Stimulated activated CD8-positive, alpha-beta memory T cell treated with anti-CD3 and anti-CD28 coated beads, Interleukin-2, amount 100 ng/mL, for 48 hours (primary cell): ENCODE measurements around the gene SLC25A10.
"Not testable (repeated sequence)": the region's sequence is repeated elsewhere in the genome, so short reads cannot be mapped to it uniquely, and the experiment has no call there.

Source experiments
- DNase-seq, 2 donors: peaks; one replicate each; pipeline ENCODE4 v3.0.0-alpha.2; 2020; ENCODE audit warnings: low read depth in 2 of 2

Gene SLC25A10

DNA sequence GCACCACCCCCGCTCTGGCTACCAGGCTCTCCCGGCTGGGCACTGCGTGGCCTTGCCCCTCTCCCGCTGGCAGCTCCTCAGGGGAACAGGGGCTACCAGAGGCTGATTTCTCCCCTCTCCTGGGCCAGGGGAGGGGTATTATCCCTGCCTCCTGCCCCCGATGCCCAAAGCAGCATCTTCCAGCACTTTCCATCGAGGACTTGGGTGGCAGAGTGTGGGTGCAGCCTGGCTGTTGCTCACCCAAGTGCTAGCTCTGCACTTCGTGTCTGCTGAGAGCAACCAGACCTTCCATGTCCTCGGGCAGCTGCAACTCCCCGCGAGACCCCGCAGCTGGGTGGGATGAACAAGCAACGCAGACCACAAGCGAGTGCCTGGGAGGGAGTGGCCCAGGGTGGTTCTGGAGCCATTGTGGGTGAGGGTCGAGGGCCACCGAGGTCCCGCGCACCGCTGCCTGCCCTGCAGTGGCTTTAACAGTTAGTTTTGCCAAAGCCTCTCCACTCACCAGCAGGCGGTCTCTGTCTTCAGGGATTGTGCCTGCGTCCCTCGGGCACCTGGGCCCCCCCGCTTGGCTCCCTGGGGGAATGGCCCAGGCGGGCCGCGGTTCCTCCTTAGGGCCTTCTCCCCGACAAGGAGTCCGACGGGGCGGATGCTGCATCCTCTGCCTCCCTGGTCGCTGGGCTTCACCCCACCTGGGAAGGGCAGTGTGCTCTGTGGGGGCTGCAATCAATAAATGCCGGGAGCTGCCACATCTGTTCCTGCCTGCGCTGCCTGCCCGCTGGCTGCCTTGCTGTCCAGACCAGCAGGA, 8.4 kb downstream of the SLC25A10 start:
- DNase-seq: no peak

DNA sequence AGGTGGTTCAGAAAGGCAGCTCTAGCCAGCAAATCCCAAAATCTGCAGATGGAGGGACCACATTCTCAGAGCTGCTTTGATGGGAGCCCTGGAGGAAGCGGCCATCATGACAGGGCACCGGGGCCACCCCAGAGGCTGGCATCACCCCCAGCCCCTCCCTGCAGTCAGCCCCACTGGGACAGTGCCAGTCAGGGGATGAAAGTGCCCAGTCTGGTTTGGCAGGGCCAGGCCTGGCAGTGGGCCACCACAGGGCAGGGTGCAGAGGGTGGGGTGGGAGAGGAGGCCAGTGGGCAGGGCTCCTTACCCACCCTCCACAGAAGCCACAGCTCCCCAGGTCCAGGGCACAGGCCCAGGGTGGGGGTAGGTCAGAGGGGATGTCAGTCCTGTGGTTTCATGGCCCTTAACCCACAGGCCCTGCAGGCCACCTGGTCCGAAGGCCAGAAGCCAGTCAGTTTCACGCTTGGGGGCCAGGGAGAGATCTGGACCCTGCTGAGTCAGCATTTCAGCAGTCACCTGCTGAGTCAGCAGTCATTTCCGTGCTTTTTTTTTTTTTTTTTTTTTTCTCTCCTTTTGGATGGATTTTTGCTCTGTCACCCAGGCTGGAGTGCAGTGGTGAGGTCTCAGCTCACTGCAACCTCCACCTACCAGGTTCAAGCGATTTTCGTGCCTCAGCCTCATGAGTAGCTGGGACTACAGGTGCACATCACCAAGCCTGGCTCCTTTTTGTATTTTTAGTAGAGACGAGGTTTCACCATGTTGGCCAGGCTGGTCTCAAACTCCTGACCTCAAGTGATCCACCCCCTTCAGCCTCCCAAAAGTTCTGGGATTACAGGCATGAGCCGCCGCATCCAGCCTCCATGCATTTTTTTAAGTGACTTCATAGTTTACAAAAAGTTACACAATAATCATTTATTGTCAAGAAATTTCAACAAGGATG, 10.4 kb downstream of the SLC25A10 start:
- DNase-seq: no peak

DNA sequence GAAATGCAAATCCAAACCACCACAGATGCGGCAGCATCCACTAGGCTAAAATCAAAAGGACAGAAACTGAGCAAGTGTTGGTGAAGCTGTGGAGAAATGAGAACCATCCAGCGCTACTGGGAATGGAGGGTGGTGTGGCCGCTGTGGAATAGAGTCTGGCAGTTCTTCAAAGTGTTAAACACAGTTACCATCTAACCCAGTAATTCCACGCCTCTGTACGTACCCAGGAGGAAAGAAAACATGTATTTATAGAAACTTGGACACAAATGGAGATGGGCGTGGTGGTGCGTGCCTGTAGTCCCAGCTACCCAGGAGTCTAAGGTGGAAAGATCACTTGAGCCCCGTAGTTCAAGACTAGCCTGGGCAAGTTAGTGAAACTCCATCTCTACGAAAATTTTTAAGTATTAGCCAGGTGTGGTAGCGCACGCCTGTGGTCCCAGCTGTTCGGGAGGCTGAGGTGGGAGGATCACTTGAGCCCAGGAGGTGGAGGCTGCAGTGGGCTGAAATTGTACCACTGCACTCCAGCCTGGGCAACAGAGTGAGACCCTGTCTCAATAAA, 11.6 kb downstream of the SLC25A10 start:
- no peak for DNase-seq

DNA sequence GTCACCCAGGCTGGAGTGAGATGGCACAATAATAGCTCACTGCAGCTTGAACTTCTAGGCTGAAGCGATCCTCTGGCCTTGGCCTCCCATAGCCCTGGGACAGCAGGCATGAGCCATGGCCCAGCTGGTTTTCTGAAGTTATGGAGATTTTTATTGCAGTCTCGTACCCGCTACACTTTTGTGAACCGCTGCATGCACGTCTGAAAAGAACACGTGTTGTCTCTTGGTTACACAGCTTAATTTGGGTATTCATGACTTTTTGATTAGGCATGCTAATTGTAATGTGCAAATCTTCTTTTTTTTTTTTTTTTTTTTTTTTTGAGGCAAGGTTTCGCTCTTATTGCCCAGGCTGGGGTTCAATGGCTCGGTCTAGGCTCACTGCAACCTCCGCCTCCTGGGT, 13.4 kb downstream of the SLC25A10 start:
- DNase-seq: no peak

DNA sequence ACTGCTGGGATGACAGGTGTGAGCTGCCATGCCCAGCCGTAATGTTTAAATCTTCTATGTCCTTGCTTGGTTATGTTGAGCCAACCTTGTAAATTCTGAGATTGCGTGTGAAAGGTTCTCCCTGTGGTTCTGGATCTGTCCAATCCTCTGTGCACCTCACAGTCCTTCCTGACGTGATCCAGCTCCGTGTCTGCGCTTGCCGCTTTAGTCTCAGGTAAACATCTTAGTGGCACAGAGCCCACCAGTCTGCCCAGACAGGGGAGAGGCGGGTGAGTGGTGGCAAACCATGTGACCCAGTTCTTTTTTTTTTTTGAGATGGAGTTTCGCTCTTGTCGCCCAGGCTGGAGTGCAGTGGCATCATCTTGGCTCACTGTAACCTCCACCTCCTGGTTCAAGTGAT, 13.9 kb downstream of the SLC25A10 start:
- DNase-seq: no peak

DNA sequence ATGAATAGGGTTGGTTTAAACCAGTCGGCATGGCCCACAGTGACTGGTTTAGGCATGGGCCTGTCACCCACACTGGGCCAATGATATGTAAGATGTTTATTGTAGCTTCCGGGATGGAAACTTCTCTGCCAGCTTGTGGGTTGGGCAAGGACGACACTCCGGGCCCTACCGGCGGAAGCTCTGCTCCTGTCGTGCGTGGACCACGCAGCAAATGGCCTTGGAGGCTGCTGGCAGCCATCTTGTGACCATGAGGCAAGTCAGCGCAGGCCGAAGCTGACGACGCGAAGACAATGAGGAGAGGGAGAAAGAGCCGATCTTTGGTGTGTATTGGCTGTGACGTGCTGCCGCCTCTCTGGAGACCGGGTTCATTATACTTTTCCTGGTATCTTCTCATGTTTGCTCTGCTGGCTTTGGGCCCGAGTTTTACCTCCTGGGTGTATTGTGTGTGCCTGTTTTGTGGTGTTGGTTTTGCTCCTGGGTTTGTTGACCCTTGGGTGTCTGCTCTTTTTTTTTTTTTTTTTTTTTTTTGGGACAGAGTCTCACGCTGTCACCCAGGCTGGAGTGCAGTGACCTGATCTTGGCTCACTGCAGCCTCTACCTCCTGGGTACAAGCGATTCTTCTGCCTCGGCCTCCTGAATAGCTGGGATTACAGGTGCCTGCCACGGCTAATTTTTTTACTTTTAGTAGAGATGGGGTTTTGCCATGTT, 15.4 kb downstream of the SLC25A10 start:
- DNase-seq: no peak

DNA sequence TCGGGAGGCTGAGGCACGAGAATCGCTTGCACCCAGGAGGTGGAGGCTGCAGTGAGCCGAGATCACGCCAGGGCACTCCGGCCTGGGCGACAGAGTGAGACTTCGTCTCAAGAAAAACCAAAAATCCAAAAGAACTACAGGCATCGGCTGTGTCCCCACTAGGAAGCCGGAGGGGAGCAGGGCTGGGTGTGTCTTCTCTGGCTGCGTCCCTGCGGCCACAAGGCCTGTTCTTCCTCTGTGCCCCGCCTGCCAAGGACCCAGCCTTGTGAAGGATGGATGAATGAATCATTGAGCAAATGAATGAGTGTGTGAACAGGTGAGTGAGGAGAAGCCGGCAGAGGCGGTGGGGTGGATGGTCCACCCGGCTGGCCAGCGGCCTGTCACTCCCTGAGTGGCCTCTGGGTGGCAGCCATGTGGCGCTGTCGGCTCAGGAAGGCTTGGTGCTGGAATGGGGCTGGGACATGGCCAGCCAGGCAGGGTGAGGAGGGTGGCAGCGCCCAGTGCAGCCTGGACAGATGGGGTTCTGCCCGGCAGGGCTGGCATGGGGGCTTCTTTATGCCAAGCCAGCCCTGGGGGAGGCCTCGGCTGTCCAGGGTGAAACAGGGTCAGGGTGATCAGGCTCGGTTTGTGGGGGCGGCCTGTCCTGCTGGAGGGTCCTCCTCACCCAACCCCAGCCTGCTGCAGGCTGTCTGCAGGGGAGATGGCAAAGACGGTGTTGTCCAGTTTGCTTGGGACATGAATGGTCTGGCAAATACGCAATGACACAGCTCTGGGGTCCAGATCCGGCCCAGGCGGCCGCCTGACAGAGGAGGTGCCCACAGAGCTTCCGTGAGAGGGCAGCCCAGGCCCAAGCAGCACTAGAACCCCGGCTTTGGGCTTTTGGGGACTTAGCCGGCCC, 21.7 kb downstream of the SLC25A10 start:
- peak; percentile 60 to 65 for DNase-seq

DNA sequence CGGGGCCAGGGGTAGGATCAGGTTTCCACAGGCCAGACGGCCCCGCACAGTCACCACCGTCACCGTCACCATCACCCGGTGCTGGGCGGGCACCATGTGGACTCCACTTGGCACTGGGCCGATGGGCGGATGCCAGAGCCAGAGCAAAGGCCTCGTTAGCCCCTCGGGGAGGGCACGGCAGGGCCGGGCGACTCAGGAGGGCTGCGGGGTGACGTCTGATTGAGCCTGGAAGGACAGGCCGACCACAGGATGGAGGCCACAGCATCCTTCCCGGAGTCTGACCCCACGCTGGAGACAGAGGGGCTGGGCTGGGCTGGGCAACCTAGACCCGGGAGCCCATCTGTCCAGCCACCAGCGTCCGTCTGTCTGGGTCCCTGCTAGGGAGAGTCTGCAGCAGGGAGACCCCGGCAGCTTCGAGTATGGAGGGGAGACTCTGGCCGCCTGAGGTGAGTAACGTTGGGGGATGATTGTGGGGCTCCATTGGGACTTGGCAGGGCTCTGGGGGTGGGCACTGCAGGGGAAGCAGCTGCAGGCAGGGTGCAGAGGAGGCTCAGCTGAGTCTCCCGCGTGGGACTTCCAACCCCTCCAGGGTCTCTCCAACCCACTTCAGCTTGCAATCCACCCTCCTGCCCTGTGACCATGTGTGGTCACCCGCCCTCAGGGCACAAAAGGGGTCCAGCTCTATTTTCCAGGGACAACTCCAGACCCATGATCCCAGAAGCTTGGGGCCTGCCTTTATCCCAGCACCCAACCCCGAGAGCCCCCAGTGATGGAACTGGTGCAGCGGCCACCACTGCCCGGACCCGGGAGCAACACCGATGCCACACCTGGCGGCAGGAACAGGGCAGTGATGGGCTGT, 22.6 kb downstream of the SLC25A10 start:
- DNase-seq: no peak

DNA sequence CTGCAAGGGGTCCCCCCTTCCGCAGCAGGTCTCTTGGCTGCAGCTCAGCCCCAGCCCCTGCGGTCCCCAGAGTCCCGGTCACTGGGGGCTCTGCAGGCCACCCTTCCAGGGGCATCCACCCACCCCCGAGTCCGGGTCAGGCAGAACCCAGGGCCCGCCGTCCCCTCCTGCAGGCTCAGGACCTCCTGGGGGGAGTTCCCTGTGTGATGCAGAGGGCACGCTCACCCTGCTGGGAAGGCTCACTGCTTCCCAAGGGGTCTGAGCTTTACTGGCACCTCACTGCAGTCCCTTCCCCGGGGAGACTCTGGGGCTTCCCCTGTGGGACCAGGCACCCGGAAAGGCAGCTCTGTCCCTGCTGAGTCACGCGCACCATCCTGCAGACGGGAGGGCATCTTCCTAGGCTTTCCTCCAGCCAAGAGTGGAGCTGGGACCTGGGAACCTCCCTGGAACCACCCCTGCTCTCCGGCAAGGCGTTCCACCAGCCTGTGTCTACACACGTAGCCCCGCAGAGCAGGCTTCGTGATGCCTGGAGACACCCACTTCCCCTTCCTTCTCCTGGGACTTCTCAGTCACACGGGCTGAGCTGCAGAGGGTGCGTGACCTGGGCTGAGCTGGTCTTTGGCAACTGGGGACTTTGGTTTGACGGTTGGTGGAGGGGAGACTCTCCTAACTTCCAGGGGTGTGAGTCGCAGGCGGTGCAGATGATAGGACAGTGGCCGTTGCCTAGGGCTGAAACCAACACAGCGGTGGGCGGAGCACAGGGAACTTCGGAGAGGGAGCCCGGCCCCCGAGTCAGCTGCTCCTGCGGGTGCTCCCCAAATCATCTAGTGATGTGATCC, 23.4 kb downstream of the SLC25A10 start:
- no peak for DNase-seq

DNA sequence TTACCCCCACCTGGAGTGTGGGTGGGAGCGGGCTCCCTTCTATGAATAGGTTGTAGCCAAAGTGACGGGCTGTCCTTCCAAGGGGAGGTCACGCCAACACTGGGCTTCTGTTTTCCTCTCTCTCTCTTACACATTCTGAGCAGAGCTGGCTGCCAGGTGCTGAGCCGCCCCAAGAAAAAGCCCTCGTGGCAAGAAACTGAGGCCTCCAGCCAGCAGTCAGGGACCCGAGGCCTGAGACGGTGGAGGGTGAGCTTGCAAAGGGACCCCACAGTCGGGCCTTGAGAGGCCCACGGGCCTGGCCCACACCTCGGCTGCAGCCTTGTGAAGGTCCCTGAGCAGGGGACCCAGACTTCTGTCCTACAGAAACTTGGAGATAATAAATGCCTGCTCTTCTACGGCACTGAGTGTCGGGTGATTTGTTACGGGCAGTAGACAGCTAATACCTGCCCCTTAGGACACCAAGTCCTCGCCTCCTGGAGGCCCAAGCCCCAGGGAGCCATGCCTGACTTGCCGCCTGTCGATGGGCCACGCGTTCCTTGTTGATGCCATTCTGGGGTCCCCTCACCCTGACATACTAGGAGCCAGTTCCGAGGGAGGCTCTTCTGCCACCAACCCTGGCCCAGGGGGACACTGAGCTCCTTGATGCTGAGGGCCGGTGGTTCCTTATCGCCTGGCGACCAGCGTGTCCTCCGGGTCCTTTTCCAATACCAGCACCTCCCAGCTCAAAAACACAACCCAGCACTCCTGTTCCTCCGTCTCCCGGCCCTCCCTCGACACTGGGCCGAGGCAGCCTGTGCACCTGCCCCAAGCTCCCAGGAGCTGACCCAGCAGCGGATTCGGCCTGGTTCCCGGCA, 26.1 kb downstream of the SLC25A10 start:
- no peak for DNase-seq

DNA sequence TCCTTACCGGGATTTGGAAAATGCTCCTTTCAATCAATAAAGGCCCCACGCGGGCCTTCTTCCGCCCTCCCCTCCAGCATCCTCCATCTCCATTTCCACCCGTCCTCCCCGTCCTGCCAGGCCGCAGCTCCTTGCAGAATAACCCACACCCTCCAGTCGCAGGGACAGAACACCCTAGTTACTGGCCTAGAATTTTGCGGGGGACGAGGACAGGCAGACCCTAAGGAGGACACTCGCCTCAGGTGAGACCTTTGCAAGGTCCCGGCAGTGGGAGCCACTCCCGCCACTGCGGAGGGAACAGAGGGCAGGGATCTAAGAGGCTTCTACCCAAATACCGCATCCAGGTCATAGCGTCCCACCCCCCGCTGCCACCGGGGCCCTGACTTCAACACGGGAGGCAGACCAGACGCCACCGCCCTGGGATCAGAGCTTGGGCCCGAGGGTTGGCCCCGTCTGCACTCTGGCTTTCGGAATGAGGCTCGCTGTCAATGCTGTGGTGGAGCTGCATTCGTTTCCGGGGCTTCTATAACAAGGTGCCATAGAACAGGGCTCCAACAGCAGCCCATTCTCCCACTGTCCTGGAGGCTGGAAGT, 26.8 kb downstream of the SLC25A10 start:
- no peak for DNase-seq

DNA sequence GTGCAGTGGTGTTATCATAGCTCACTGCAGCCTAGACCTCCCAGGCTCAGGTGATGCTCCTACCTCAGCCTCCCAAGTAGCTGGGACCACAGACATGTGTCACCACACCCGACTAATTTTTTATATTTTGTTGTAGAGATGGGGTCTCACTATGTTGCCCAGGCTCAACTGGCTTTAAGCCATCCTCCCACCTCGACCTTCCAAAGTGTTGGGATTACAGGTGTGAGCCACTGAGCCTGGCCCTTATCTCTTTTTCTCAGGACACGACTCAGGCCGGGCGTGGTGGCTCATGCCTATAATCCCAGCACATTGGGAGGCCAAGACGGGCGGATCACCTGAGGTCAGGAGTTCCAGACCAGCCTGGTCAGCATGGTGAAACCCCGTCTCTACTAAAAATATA, 27.5 kb downstream of the SLC25A10 start:
- DNase-seq: not testable (repeated sequence)

DNA sequence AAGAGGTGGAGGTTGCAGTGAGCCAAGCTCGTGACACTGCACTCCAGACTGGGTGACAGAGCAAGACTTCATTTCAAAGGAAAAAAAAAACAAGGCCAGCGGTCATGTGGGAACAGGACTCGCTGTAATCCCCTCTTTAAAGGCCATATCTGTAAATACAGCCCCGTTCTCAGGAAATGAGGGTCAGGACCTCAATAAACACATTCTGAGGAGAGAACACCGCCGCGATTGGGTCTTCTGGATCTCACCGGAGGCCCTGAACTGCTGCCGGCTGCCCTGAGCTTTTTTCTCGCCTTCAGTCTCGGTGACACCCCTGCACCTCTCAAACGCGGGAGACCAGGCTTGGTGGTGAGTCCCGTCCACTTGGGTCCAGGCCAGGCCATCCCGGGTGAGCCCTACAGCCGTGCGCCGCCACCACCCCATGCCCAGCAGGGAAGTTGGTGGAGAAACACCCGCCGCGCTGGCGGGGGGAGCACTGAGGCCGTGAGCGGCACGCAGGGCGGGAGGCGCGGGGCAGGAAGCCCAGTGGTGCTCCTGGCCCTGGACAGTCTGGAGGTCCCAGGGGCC, 28.4 kb downstream of the SLC25A10 start:
- no peak for DNase-seq

DNA sequence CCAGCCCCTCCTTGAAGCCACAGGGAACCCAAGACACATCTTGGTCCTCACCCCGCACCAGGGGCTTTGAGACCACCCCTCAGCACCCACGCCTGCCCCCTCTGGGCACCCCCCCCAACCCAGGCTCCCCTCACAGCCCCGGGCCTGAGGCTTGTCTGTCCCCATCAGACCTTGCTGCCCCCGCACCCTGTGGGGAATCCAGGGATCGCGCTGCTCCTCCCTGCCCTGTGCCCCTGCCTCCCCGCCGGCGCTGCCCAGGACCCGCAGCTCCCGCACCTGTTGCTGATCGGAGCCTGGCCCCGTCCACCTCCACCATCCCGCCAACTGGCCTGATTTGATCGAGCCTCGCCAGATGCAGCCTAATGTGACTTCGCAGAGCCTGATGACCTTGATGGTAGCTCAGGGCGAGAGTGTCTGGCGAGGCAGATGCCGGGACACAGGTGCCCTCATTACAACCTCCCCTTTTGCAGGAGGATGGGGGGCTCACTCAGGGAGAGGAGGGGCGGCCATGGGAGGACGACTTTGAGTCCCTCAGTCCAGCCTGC, 29.0 kb downstream of the SLC25A10 start:
- DNase-seq: no peak

DNA sequence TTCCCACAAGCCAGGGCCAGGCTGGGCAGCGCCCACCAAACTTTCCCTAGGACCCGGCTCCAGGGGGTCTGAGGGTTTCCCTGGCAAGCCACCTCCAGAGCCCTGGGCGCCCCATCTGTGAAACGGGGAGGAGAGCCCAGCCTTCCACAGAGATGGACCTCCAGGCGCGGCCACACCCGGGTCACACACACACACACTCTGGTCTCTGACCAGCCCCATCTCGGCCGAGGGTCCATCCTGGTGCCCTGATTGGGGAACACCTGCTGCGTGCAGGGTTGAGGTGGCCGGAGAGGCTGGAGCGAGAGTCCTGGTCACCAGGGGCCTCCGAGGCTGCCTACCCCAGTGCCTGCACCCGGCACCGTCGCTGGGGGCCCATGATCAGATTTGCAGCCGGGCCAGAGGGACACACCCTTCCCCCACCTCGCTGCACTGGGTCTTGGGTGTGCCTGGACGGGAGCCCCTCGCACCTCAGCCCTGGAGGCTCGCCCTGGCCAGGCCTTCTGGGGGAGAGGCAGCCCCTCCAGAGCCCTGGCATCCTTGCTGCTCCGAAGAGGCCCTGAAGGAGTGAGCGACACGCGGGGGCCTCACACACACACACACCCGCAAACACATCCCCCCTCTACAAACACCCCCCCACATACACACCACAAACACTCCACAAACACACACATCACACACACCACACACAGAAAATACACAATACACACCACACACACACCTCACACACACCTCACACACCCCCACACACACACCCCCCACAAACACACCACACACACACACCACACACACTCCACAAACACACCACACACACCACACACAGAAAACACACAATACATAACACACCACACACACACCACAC, 29.7 kb downstream of the SLC25A10 start:
- no peak for DNase-seq
